Dermis microvascular lymphatic vessel endothelial cell (primary cell): ENCODE data around the gene MKNK1. TPM values are rescaled to one million over a fixed set of nuclear protein-coding genes. Genes with fewer than 3 reads are reported as not detected.

Experiments
- DNase-seq, 2 donors: peaks; one replicate each; pipeline versions ENCODE4 v3.0.0 to v3.0.0-alpha.2; 2010; ENCODE audit warnings: low read depth in 2 of 2
- total RNA-seq: library from RNA; depleted of rRNA; stranded (reverse); fragments of >200 nt; gene quantifications from 2 replicates; pipeline ENCODE4 v1.2.1, GENCODE V29; 2014

MKNK1 gene
- total RNA-seq, 1 donor from 2014 or later: 14.6 TPM

DNA sequence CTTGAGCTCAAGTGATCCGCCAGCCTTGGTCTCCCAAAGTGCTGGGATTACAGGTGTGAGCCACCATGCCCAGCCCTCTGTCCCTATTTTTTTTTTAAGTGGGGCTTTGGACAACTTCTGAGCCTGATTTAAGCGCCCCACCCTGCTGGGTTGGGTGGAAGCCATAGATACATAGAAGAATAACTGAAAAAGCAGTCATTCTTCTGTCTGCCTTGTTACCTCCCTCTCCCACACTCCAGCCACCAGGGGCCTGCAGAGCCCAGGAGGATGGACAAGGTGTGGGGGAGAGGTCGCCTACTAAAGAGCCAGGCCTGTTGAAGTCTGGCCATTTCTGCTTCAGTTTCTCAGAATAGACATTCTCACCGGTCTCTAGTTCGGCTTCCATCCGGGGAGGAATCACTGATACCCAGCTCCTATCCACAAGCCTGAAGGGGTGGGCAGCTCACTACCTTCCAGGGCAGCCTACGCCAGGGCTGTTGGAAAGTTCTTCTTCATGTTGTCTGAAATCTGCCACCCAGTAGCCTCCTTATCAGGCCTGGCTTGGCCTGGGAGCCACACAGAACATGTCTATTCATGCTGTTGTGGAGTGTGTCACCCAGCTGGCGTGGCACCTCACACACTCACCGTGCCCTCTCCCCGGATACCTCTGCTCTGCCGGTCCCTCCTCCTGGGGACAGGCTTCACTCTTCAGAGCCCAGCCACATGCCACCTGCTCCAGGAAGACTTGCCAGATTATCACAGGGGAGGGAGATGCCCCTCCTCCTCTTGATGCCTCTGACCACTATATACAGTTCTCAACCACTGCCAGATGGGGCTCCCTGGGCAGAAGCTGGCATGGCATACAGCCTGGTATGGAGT lies 80.3 kb downstream of the MKNK1 start:
- DNase-seq: no peak

DNA sequence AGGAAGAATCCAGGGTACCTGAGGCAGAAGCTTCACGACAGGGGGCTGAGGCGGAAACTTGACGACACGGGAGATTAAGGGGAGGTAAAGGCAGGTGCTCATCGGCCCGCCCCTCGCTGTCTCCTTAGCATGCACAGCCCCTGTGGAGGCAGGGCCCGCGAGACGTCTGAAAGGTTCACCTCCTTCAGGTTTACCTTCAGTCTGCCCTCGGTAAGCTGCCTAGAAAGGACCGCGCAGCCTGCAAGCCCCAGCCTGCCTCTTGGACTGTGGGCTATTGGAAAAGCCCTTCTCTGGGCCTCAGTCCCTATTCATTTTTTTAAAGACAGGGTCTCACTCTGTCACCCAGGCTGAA lies 81.1 kb downstream of the MKNK1 start:
- DNase-seq: no peak

DNA sequence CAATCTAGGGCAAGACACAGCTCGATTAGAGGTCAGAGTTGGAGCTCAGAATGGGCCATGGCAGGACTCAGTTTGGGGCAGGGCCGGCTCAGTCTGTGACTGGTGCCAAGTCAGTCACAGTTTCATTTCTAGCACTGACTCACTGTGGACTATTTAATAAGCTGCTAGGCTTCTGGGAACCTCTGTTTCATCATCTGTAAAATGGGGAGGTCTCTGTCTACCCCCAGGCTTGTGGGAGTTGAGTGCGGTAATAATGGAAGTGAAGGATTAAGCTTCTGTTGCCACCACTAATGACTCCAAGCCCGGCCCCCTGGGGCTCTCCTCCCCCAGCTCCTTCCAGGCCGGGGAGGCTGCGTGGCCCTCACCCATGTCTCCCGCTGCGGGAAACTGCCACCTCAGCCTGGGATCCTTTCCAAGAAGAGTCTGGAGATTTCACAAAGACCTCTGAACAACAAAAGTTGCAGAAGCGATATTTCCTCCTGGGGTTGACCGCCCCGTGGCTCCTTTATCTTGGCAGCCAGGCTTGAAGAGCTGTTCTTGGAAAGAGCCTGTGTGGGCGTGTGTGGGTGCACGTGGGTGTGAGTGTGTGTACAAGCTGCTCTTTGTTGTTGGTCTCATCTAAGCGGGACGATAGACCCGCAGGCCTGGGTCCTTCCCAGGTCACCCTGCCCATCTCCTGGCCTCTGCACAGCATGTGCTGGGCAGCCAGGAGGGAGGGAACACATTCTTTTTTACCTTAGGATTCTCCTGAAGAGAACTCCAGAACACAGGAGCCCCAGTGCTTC lies 81.7 kb downstream of the MKNK1 start:
- DNase-seq: no peak

DNA sequence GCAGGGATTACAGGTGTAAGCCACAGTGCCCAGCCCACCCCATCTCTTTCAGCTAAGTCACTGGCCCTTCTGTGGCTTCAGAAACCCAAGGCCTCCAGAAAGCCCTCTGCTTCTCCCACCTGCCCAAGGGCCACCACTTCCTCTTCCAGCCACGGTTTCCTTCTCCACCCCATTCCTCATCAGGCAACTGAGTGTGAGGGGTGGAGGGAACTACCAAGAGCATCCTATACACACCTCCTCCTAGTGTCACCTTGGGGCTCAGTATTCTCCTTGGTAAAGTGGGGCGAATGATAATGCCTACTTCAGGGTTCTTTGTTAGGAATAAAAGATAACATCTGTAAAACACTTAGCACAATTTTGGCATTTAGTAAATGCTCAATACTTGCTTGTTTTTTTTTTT lies 82.7 kb downstream of the MKNK1 start:
- DNase-seq: no peak

DNA sequence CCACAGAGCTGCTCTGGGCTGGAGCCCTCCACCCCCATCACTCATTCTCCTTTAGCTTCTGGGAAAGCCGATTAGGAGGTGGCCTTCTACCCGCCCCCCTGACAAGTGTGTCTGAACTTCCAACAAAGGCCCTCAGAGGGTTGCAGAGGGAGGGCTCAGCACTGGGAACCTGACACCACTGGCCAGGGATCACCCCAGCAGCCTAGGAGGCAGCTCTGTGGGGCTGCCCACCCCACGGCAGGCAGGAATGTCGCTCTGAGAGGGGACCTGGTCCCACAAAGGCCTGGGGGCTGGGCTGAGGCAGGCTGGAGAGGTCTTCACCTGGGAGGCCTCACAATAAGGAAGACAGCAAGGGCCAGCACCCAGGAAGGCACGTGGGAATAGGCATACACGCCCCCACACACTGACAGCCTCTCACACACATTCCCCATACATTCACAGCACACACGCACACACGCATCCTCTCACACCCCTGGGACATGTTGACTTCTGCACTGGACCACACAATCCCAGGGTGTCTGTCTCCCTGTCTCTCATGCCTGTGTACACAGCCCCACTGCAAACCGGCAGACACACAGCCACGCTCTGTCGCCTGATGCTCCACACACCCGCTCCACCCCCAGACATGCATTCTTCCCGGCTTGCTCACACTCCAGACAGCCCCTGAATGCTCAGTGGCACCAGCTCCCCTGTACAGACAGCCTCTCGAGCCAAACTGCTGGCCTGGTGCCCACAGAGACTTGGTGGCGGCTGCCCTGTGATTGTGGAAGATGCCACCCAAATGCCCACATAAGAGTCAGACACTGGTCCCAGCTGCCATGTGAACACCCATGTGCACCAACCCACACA lies 83.8 kb downstream of the MKNK1 start:
- DNase-seq: no peak

DNA sequence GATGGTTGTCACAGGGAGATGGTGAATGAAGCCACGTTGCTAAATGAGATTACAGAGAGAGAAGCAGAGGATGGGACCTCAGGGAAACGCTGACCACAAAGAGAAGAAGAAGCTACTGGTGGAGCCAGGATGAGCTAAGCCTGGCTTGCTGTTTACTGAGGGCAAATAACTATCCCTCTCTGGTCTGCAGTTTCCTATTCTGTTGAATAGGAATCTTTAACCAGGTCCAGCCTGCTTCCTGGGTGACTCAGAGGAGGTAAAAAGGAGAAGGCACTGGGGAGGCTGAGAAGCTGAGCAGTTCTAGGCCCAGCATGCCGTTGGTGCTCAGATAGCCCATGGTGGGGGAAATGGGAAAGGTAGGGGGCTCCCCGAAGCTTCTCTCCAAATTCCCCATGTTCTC lies 84.9 kb downstream of the MKNK1 start:
- DNase-seq: no peak

DNA sequence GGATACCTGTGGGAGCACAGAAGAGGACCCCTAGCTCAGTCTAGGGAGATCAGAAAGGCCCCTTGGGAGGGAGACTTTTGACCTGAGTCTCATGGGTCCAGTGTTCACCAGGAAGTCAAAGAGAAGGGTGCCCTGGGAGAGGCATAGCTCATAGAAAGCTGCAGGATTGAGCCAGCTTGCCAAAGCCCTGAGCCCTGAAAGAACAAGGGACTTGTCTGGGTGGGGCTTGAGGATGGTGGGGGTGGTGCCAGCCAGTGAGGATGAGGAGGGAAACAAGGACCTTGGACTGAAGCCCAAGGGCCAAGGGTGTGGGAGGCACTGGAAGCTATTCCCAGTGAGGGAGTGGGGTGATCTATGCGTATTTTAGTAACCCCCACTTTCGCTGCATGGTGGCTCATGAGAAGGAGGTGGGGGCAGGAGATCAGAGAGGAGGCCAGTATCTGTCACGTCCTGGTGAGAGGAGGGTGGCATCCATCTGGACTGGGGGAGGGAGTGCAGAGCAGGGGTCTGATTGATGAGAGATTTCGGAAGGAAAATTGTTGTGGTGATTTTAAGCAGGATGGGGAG lies 86.1 kb downstream of the MKNK1 start:
- DNase-seq: no peak

DNA sequence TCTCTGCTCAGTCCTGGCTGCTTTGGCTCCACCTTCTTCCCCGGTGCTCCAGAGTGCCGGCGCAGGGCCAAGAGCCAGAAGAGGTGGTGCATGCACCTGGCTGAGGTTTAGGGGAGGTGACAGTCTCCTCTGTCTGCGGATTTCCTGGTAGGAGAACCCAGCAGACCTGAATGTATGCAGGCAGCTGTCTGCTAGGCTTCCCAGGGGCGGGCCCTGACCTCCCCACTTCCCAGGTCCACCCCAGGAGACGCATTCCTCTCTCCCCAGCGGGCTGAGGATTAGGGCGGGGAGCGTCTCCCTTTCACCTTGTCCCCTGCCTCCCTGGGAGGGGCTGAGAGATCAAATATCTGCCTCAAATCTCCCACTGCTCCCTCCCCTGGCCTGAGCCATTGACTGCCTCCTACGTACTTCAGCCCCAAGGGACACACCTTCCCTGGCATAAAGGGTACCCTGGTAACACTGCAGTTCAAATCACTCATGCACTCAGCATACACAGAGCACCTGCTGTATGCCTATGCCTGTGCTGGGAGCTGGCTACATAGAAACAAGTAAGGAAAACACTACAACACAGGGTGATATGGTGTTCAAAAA lies 87.0 kb downstream of the MKNK1 start:
- no peak for DNase-seq

DNA sequence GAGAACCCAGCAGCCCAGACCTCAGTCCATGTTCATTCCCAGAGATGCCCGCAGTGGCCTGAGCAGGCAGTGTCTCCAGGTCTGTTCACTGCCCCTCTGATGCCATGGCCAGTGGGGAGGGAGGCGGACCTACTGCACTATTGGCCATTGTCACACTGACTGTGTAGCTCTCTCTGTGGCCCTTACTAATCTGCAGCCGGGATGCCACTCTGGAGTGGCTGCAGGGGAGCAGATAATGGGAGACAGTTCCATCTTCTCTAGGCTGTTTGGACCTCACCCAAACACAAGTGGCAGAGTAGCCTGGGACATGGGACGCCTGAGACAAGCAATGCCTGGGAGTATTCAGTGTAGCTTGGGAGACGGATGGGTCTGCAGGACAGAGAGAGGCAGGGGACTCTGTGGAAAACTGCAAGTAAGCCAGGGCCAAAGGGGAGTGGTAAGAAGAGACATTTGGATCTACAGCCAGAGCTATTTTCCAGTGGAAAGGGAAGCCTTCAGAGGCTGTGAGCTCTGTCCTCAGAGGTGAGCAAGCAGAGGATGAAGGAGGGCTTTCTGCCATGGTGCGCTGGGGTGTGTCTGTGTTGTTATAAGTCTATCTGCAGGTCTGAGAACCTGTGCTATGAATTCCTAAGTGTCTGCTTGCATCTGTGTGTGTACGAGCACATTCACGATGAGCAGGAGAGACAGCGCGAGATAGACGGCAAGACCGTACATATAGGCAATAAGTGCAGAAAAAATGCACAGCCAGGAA lies 87.7 kb downstream of the MKNK1 start:
- no peak for DNase-seq

DNA sequence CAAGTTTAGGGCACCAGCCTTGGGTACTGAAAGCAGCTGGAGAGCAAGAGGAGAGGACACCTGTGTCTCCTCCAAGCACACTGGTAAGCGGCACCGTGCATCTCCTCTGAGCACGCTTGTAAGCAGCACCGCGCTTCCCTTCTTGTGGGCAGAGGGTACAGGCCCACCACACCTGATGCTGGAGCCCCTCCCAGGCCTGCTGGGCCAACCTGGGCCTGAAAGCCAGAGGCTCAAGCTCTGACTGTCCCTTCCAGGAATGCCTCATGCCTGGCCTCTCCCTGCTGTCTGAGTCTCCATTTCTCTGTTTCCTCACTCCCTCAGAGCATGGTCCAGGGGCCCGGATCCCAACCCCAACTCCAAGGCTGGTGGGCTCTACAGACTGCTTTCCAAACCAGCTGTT lies 88.5 kb downstream of the MKNK1 start:
- no peak for DNase-seq

DNA sequence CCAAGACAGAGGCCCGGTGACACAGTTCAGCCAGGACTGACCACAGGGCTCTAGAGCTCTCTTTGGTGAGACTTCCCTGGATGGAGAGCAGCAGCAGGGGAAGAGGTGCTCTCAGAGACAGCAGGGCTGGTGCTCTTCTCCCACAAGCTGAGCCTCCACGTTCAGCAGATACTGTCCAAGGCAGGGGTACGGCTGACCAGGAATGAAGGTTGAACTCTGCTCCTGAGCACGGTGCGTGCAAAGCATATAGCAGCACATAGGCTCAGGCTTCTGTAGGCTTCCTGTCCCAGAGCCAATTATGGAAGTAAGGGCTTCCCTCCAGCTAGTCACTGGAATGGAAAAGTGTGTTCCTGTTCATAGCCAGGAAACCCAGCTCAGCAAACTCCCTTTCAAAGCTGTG lies 90.5 kb downstream of the MKNK1 start:
- DNase-seq: no peak

DNA sequence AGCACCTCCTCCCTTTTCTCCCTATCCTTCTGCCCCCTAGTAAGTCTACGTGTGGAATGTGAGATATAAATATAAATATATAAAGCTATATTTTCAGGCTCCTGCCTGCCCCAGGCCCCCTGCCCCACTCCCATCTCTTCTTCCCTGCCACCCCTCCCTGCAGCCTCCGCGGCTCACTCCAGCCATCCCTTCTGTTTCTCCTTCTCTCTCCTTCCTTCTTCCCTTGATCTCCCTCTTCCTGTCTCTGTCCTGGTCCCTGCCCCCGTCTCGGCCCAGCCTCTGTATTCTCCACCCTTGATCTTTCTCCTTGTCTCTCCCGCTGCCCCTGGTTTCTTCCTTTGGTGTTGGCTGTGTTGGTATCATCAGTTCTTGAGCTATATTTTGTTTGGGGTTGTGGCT lies 91.3 kb downstream of the MKNK1 start:
- DNase-seq: no peak

DNA sequence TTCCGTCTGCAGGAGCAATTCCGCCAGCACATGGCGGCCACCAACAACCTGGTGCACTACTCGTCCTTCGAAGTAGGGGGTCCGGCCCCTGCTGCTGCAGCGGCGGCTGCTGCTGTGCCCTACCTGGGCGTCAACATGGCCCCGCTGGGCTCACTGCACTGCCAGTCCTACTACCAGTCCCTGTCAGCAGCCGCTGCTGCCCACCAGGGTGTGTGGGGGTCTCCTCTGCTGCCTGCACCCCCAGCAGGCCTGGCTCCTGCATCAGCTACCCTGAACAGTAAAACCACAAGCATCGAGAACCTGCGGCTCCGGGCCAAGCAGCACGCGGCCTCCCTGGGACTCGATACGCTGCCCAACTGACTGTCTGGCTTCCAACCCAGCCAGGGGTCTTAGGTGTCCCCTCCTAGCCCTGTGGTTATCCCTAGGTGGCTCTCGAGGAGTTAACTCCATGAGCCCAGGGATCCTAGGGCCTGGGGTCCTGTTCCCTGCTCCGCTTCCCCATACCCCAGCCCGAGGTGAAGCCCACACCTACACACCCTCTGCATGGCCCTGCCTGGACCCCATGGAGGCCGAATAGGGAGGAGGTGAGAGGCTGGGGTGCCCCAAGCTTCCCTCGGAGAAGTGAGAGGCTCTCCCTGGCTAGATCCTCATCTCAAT lies 91.8 kb downstream of the MKNK1 start:
- DNase-seq: no peak

DNA sequence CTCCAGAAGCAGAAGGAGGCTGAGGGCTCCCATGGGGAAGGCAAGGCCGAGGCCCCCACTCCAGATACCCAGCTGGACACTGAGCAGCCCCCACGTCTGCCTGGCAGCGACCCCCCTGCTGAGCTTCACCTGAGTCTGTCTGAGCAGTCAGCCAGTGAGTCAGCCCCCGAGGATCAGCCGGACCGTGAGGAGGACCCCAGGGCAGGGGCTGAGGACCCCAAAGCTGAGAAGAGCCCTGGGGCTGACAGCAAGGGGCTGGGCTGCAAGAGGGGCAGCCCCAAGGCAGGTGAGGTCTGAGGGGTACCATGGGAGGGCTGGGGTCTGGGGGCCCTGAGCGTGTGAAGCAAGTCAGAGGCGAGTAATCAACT lies 93.1 kb downstream of the MKNK1 start:
- DNase-seq: no peak

DNA sequence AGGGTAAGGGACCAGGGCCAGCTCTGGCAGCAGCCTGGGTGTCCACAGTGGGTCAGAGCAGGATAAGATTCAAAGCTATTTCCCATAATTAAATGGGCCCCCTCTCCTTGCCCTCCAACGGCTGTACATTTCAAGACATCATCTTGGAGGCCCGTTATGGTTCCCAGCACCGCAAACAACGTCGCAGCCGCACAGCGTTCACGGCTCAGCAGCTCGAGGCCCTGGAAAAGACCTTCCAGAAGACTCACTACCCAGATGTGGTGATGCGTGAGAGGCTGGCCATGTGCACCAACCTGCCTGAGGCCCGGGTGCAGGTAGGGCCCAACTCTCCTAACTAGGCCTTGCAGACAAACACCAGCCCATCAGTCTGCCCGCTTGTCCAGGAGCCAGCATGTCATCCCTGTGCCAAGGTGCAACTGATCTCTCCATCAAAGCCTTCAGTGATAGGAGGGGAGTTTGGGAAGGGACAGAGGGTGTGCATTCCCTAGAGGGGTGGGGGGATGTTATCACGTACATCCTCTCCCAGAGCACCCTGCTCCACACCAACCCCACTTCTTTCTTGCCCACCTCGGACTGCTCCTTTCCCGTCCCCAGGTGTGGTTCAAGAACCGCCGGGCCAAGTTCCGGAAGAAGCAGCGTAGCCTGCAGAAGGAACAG lies 93.6 kb downstream of the MKNK1 start:
- no peak for DNase-seq

DNA sequence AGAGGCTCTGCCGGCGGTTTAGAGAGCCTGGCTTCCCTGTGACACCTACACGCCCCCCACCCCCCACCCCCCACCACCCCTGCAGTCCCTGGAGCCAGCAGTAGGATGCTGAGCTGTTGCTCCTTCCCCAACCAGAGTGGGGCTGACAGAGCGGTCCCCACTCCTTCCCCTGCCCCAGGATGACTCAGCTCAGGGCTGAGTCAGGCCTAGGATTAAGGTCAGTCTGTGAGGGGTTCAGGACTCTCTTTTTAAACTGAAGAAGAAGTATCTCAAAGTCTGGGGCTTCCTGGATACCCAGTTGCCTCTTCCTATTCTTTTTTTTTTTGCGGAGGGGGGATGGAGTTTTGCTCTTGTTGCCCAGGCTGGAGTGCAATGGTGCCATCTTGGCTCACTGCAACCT lies 95.3 kb downstream of the MKNK1 start:
- no peak for DNase-seq
